DND-41 (cell line): ENCODE measurements around the gene ANXA10.

Source experiments
- ATAC-seq: fragments of 200-7000 bp; cut with Tn5 transposase; 3 replicates; pipeline ENCODE4 v1.9.1; 2021; ENCODE audit warnings: low read depth; ENCODE audit not compliant: insufficient read depth
- DNase-seq: peaks from one replicate; pipeline ENCODE4 v3.0.0-alpha.2; 2020
- H2AFZ ChIP-seq: 2 replicates; pipeline ENCODE4 v1.6.0; 2012; ENCODE audit warnings: low read depth, low read length
- H3K27ac ChIP-seq: 2 replicates; pipeline ENCODE4 v1.5.1; 2012; ENCODE audit warnings: low read length, inconsistent platforms
- H3K27me3 ChIP-seq: fragments of 200-600 bp; sonication (generic); 2 replicates; pipeline ENCODE4 v1.6.0; 2012; ENCODE audit warnings: low read length, mild to moderate bottlenecking, inconsistent platforms; ENCODE audit not compliant: insufficient read depth, poor library complexity
- H3K36me3 ChIP-seq: 2 replicates; pipeline ENCODE4 v1.5.1; 2012; ENCODE audit warnings: low read length, inconsistent platforms; ENCODE audit not compliant: insufficient read depth
- H3K4me1 ChIP-seq: 2 replicates; pipeline ENCODE4 v1.5.1; 2012; ENCODE audit warnings: mild to moderate bottlenecking, low read length; ENCODE audit not compliant: insufficient read depth
- H3K4me2 ChIP-seq: 2 replicates; pipeline ENCODE4 v1.6.0; 2012; ENCODE audit warnings: mild to moderate bottlenecking, moderate library complexity, low read length, inconsistent platforms; ENCODE audit not compliant: insufficient read depth
- H3K4me3 ChIP-seq, 2 experiments: fragments of 200-600 bp in 1 of 2; shearing (Covaris generic) in 1 of 2; 2 replicates each; pipeline ENCODE4 v1.5.1; 2012 to 2016; ENCODE audit warnings: inconsistent platforms in 2 of 2, low read length in 2 of 2, mild to moderate bottlenecking in 2 of 2, low read depth in 1 of 2, moderate library complexity in 1 of 2
- H3K79me2 ChIP-seq: 2 replicates; pipeline ENCODE4 v1.6.0; 2012; ENCODE audit warnings: low read length, inconsistent platforms; ENCODE audit not compliant: insufficient read depth
- H3K9ac ChIP-seq: 2 replicates; pipeline ENCODE4 v1.6.0; 2012; ENCODE audit warnings: low read depth, mild to moderate bottlenecking, inconsistent platforms, low read length, moderate library complexity
- H3K9me3 ChIP-seq: 2 replicates; pipeline ENCODE4 v1.5.1; 2012; ENCODE audit warnings: low read length, moderate library complexity, mild to moderate bottlenecking, inconsistent platforms; ENCODE audit not compliant: insufficient read depth, severe bottlenecking
- H4K20me1 ChIP-seq: 2 replicates; pipeline ENCODE4 v1.6.0; 2012; ENCODE audit warnings: low read length; ENCODE audit not compliant: insufficient read depth
- EZH2 ChIP-seq: IDR thresholded peaks from 3 replicates; pipeline ENCODE4 v1.6.1; 2012; ENCODE audit warnings: borderline replicate concordance, low read depth, mild to moderate bottlenecking, moderate library complexity, low read length, inconsistent platforms; ENCODE audit not compliant: severe bottlenecking
- TF ChIP-seq, protein P1 (sequence below): IDR thresholded peaks from 2 replicates; pipeline ENCODE4 v1.5.1; 2012; ENCODE audit warnings: borderline replicate concordance, low read length, moderate library complexity, mild to moderate bottlenecking; ENCODE audit not compliant: poor library complexity, severe bottlenecking; ENCODE audit errors: extremely low read depth

Gene ANXA10

DNA sequence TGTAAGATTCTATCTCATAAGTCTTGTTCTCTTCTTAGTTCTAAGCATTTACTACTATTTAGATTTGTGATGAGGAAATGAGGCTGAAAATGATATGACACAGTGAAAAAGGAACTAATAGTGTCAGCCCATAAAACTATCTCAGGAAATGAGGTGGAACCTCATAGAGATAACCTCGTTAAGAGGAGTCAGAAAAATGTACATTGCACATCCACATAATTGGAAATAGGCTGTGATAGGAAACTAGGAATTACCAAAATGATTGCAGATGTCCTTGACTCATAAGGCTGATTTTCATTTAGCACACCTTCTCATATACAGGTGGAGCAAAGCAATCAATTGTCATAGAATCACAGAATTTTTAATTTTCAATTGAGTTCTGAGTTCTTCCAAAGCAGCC, 26.8 kb downstream of the ANXA10 start:
- Histone ChIP-seq H3K4me1 (no peaks in the 10 kb centered on the region), H2AFZ (no peak overlapping the region), H3K4me2 (no peak overlapping the region), H3K9ac (no peak overlapping the region), H3K4me3 (no peak overlapping the region), H3K79me2 (no peaks in the 10 kb centered on the region), H3K9me3 (no peaks in the 10 kb centered on the region), H3K36me3 (no peaks in the 10 kb centered on the region), H3K27me3 (no peaks in the 10 kb centered on the region), H3K27ac (no peak overlapping the region), H4K20me1 (no peaks in the 10 kb centered on the region)
- TF ChIP-seq, protein P1, sequence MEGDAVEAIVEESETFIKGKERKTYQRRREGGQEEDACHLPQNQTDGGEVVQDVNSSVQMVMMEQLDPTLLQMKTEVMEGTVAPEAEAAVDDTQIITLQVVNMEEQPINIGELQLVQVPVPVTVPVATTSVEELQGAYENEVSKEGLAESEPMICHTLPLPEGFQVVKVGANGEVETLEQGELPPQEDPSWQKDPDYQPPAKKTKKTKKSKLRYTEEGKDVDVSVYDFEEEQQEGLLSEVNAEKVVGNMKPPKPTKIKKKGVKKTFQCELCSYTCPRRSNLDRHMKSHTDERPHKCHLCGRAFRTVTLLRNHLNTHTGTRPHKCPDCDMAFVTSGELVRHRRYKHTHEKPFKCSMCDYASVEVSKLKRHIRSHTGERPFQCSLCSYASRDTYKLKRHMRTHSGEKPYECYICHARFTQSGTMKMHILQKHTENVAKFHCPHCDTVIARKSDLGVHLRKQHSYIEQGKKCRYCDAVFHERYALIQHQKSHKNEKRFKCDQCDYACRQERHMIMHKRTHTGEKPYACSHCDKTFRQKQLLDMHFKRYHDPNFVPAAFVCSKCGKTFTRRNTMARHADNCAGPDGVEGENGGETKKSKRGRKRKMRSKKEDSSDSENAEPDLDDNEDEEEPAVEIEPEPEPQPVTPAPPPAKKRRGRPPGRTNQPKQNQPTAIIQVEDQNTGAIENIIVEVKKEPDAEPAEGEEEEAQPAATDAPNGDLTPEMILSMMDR: no peak
- TF ChIP-seq EZH2: no peak
- DNase-seq (no peak), ATAC-seq (no peak)

DNA sequence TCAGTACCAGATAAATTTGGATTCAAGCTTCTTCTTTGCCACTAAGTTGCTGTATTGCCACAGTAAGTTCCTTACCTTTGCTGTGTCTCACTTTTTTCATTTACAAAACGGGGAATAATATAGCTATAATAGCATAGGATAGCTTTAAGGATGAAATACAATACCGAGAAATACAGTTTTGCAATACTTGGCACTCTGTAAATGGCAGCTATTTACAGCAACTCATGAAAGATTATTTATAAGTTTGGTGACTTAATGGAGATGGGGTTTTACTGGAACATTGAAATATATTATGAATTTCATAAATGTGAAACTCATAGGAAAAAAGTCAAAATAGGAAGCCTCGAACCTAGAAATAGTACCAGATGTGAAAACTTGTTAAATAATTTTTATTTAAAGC, 27.6 kb downstream of the ANXA10 start:
- no peaks in the 10 kb centered on the region for H3K79me2 ChIP-seq
- ATAC-seq (no peak), DNase-seq (no peak)
- H4K20me1 ChIP-seq: no peaks in the 10 kb centered on the region
- H3K27ac ChIP-seq: no peak overlapping the region
- no peak overlapping the region for H3K9ac ChIP-seq
- H3K27me3 ChIP-seq: no peaks in the 10 kb centered on the region
- TF ChIP-seq EZH2: no peak
- TF ChIP-seq, protein P1: no peak
- no peak overlapping the region for H3K4me3 ChIP-seq
- no peaks in the 10 kb centered on the region for H3K9me3 ChIP-seq
- no peak overlapping the region for H2AFZ ChIP-seq
- no peak overlapping the region for H3K4me2 ChIP-seq
- no peaks in the 10 kb centered on the region for H3K4me1 ChIP-seq
- no peaks in the 10 kb centered on the region for H3K36me3 ChIP-seq

DNA sequence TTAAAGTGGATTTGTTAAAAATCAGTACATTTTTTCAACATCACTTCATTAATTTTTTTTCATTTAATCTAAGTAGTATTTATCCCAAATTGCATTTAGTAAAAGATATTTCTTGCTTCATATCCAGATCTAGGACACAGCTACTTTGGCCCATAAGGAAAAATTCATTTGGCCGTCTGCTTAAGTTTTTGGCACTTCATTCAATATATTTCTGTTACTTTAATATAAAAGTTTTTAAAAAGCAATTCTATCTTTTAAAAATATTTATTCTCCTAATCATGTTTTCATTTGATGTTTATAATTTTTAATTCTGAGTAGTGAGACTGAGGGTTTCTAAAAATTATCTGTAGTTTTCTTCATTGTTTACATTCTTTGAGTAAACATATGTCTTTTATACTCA, 28.5 kb downstream of the ANXA10 start:
- no peak overlapping the region for H2AFZ ChIP-seq
- ATAC-seq: no peak
- no peak overlapping the region for H3K9ac ChIP-seq

More for the DNA sequence above, 28.5 kb downstream of the ANXA10 start:
- TF ChIP-seq, protein P1: no peak
- Histone ChIP-seq H3K4me3 (no peak overlapping the region), H3K36me3 (no peaks in the 10 kb centered on the region), H3K27me3 (no peaks in the 10 kb centered on the region), H3K9me3 (no peaks in the 10 kb centered on the region), H3K4me1 (no peaks in the 10 kb centered on the region), H3K4me2 (no peak overlapping the region), H3K27ac (no peak overlapping the region), H4K20me1 (no peaks in the 10 kb centered on the region), H3K79me2 (no peaks in the 10 kb centered on the region)
- no peak for DNase-seq
